ENCODE data around the gene UNC5B. TPM values are rescaled to one million over a fixed set of nuclear protein-coding genes. Genes with fewer than 3 reads are reported as not detected.

The UNC5B gene
- total RNA-seq, 1 experiment from 2014 or later: 22.0 TPM

DNA sequence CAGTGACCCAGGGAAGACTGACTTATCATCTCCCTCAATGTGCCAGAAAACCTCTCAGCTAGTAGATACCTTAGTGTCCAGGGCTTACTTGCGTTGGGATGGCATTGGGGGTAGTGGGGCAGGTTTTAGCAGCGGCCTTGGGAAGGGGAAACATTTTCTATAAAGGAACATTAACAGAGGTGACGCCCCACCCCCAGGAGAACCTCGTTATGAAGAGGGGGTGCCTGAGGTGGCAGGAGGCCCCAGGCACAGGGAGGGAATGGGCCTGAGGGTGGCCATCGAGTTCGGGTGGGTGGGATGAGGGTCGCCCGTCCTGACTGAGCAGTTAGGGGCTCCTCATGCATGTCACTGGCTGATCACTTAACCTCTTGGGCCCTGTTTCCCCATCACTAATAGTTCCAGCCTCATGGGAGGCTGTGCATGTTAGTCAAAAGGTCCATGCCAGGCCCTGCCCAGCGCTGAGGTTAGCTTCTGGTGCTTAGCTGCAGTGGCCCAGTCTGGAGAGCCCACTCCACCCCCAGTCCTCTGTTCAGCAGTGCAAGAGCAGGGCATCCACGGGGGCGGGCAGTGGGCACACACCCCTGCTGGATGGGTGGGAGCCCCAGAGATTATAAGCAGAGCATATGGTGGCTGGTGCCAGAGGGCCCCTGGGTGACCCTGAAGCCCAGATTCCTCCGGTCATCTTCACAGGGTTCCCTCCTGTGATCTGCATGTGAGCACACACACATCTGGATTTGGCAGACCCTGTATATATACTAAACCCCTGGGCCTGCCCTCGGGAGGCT is 27.0 kb downstream of the UNC5B start:
- no peak overlapping the region for H3K4me2 ChIP-seq (ENCODE audit: low read length)
- POLR2A ChIA-PET: interaction anchor here (1.1 kb wide), 1 partner anchor 20 kb away, joined by 3 read pairs; no protein-coding TSS in a partner anchor
- no TSS peak for BruUV-seq (replicated peaks)
- H3K4me1 ChIP-seq (ENCODE audit: control insufficient read depth in 1 of 2, insufficient read depth in 2 of 2, low read length in 2 of 2): peaks cover 11 to 18% of the 10 kb centered on the region in 2 experiments; a peak in 3 of 4 replicates
- no peaks in the 10 kb centered on the region for H3K9me3 ChIP-seq (ENCODE audit: control insufficient read depth in 1 of 2, insufficient read depth in 1 of 2, low read depth in 1 of 2, low read length in 2 of 2)
- intact Hi-C loops (cut with micrococcal nuclease): no loop called here
- no peak overlapping the region for H3K27ac ChIP-seq (ENCODE audit: low read depth, low read length)
- DNase-seq (ENCODE audit: low read depth, low spot score) (no peak), ATAC-seq (no peak)
- H3K27me3 ChIP-seq (ENCODE audit: insufficient read depth, low read length): no peaks in the 10 kb centered on the region
- no peaks in the 10 kb centered on the region for H3K79me2 ChIP-seq (ENCODE audit: insufficient read depth, low read length)
- no peak overlapping the region for H2AFZ ChIP-seq (ENCODE audit: low read depth, low read length, poor library complexity, severe bottlenecking)
- no peaks in the 10 kb centered on the region for H4K20me1 ChIP-seq (ENCODE audit: insufficient read depth)
- CTCF ChIA-PET: interaction anchor here (1.2 kb wide), 1 partner anchor 457 kb away, joined by 3 read pairs; no protein-coding TSS in a partner anchor
- no peak overlapping the region for H3K4me3 ChIP-seq (replicated peaks in 1 of 2; ENCODE audit: low read depth in 1 of 2, low read length in 2 of 2)
- RAD21 ChIA-PET (ENCODE audit: low non-redundant PET in 1 of 2, low total read pairs in 2 of 2, uncharacterized antibody in 2 of 2, unreplicated experiment in 2 of 2): no interaction called here
- H3K9me2 ChIP-seq (ENCODE audit: insufficient read depth): no peaks in the 10 kb centered on the region
- TF ChIP-seq YY1 (IDR thresholded peaks at IDR 0.05; ENCODE audit: extremely low read depth, insufficient replicate concordance, low read depth, low read length) (no peak), ZNF274 (IDR thresholded peaks at IDR 0.05; ENCODE audit: low read depth, low read length) (no peak)
- no peaks in the 10 kb centered on the region for H3K36me3 ChIP-seq (ENCODE audit: control insufficient read depth in 1 of 2, insufficient read depth in 2 of 2, low read length in 2 of 2)
- no peak overlapping the region for H3K9ac ChIP-seq (ENCODE audit: low read length)

- no peak overlapping the region for H3K9ac ChIP-seq (ENCODE audit: low read length)
- H3K27me3 ChIP-seq (ENCODE audit: insufficient read depth, low read length): no peaks in the 10 kb centered on the region
- H3K9me2 ChIP-seq (ENCODE audit: insufficient read depth): no peaks in the 10 kb centered on the region
- ATAC-seq (no peak), DNase-seq (ENCODE audit: low read depth, low spot score) (no peak)
- no peaks in the 10 kb centered on the region for H3K9me3 ChIP-seq (ENCODE audit: control insufficient read depth in 1 of 2, insufficient read depth in 1 of 2, low read depth in 1 of 2, low read length in 2 of 2)
- no peak overlapping the region for H3K27ac ChIP-seq (ENCODE audit: low read depth, low read length)
- H4K20me1 ChIP-seq (ENCODE audit: insufficient read depth): no peaks in the 10 kb centered on the region
- no peak overlapping the region for H2AFZ ChIP-seq (ENCODE audit: low read depth, low read length, poor library complexity, severe bottlenecking)
- H3K4me2 ChIP-seq (ENCODE audit: low read length): no peak overlapping the region
- intact Hi-C loops (cut with micrococcal nuclease): no loop called here
- H3K79me2 ChIP-seq (ENCODE audit: insufficient read depth, low read length): no peaks in the 10 kb centered on the region
- RAD21 ChIA-PET (ENCODE audit: low non-redundant PET in 1 of 2, low total read pairs in 2 of 2, uncharacterized antibody in 2 of 2, unreplicated experiment in 2 of 2): no interaction called here
- no peak overlapping the region for H3K4me3 ChIP-seq (replicated peaks in 1 of 2; ENCODE audit: low read depth in 1 of 2, low read length in 2 of 2)
- POLR2A ChIA-PET: no interaction called here
- H3K36me3 ChIP-seq (ENCODE audit: control insufficient read depth in 1 of 2, insufficient read depth in 2 of 2, low read length in 2 of 2): no peaks in the 10 kb centered on the region
- BruUV-seq (replicated peaks): no TSS peak
- CTCF ChIA-PET: no interaction called here
- peaks cover 16 to 27% of the 10 kb centered on the region in 2 experiments; a peak in 3 of 4 replicates for H3K4me1 ChIP-seq (ENCODE audit: control insufficient read depth in 1 of 2, insufficient read depth in 2 of 2, low read length in 2 of 2)
- TF ChIP-seq ELF1 (IDR thresholded peaks at IDR 0.05; ENCODE audit: borderline replicate concordance, low read depth) (no peak), SP1 (IDR thresholded peaks at IDR 0.05; ENCODE audit: low read depth) (no peak), CEBPB (IDR thresholded peaks at IDR 0.05; ENCODE audit: low read depth) (no peak), RAD21 (IDR thresholded peaks at IDR 0.05; ENCODE audit: low read depth) (no peak), POLR2AphosphoS5 (IDR thresholded peaks at IDR 0.05; ENCODE audit: low read depth, low read length) (no peak), JUND (IDR thresholded peaks at IDR 0.05) (no peak), FOSL1 (IDR thresholded peaks at IDR 0.05; ENCODE audit: low read depth) (no peak), ZNF274 (IDR thresholded peaks at IDR 0.05; ENCODE audit: low read depth, low read length) (no peak), SRF (IDR thresholded peaks at IDR 0.05; ENCODE audit: low read depth) (no peak), CTCF (IDR thresholded peaks at IDR 0.05 in 2 of 3, conservative IDR thresholded peaks at IDR 0.05 in 1 of 3; ENCODE audit: borderline replicate concordance in 1 of 3, insufficient read depth in 1 of 3, low read depth in 2 of 3, low read length in 2 of 3) (no peak), EGR1 (IDR thresholded peaks at IDR 0.05; ENCODE audit: low read depth) (no peak)
- TF ChIP-seq, protein P1, sequence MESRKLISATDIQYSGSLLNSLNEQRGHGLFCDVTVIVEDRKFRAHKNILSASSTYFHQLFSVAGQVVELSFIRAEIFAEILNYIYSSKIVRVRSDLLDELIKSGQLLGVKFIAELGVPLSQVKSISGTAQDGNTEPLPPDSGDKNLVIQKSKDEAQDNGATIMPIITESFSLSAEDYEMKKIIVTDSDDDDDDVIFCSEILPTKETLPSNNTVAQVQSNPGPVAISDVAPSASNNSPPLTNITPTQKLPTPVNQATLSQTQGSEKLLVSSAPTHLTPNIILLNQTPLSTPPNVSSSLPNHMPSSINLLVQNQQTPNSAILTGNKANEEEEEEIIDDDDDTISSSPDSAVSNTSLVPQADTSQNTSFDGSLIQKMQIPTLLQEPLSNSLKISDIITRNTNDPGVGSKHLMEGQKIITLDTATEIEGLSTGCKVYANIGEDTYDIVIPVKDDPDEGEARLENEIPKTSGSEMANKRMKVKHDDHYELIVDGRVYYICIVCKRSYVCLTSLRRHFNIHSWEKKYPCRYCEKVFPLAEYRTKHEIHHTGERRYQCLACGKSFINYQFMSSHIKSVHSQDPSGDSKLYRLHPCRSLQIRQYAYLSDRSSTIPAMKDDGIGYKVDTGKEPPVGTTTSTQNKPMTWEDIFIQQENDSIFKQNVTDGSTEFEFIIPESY (IDR thresholded peaks at IDR 0.05; ENCODE audit: extremely low read depth, insufficient replicate concordance, low read length): no peak
- TF ChIP-seq, protein P2, sequence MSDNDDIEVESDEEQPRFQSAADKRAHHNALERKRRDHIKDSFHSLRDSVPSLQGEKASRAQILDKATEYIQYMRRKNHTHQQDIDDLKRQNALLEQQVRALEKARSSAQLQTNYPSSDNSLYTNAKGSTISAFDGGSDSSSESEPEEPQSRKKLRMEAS (IDR thresholded peaks at IDR 0.05): no peak
Observed at GRCh38 chr10:71239946-71240795, 27.8 kb downstream of the UNC5B start.

All from HCT116 (cell line).